ENCODE results near the gene MTHFR.
A peak's percentile ranks its signal among the peaks of the same experiment; 100 is the strongest.

MTHFR gene

DNA sequence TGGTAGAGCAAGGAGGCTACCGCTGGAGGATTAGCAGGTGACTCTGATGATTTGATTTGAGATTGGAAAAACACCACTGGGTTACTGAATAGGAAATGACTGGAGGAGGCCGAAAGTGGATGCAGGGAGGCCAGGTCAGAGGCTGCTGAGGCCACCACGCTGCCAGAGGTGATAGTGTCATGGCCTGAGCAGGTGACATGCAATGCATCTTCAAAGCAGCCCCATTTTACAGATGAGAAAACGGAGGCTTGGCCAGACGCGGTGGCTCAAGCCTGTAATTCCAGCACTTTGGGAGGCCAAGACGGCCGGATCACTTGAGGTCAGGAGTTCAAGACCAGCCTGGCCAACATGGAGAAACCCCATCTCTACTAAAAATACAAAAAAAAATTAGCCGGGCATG is 31.0 kb downstream of the MTHFR start:
- in situ Hi-C loops (cut with MboI; ENCODE audit: low sequenced_read_pairs) = no loop called here
- Histone ChIP-seq H3K4me3 (no peak overlapping the region), H3K36me3 (replicated peaks) (no peaks in the 10 kb centered on the region), H3K4me1 (no peaks in the 10 kb centered on the region), H3K27me3 (ENCODE audit: low read depth) (no peaks in the 10 kb centered on the region), H3K9me3 (no peaks in the 10 kb centered on the region)
- no peak for DNase-seq (ENCODE audit: low spot score in 2 of 2)

DNA sequence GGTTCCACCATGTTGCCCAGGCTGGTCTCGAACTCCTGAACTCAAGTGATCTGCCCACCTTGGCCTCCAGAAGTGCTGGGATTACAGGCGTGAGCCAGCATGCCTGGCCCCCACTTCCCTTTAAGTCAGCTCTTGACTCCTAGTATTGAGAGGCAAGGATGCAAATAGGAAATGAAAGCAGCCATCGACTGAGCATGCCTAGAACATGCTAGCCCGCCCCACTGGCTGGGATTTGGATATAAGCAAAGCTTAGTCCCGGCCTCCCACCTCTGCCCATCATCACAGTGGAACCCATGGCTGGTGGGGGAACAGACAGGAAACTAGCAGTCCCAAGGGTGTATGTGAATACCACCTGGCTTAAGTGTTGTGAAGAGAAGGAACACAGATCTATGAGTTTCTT is 33.3 kb downstream of the MTHFR start:
- Histone ChIP-seq H3K36me3 (replicated peaks) (no peaks in the 10 kb centered on the region), H3K27me3 (ENCODE audit: low read depth) (no peaks in the 10 kb centered on the region), H3K9me3 (no peaks in the 10 kb centered on the region), H3K4me3 (no peak overlapping the region), H3K4me1 (no peaks in the 10 kb centered on the region)
- in situ Hi-C loops (cut with MboI; ENCODE audit: low sequenced_read_pairs) = no loop called here
- no peak for DNase-seq (ENCODE audit: low spot score in 2 of 2)

DNA sequence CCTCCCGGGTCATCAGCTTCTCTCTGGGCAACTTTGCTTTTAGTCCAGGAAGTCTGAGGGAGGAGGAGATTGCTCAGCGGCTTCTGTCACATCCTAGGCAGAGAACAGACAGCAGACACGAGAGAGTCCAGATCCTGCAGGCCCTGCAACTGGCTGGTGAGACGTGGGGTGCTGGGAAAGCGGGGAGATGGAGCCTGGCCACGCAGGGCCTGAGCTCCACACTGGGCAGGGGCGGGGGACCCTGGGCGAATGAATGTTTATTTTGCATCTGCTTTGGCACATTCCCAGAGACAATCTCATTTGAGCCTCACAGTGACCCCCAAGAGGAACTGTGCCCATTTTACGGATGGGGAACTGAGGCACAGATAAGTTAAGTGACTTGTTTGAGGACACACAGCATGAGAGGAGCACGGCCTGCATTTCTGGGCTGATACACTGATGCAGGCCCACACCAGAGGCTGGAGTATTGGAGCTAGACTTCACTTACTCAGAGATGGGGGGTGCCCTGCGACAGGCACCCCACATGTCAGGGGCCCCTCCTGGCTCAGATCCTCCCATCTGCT is 34.2 kb downstream of the MTHFR start:
- Histone ChIP-seq H3K4me3 (no peak overlapping the region), H3K4me1 (no peaks in the 10 kb centered on the region), H3K36me3 (replicated peaks) (no peaks in the 10 kb centered on the region), H3K9me3 (no peaks in the 10 kb centered on the region), H3K27me3 (ENCODE audit: low read depth) (no peaks in the 10 kb centered on the region)
- in situ Hi-C loops (cut with MboI; ENCODE audit: low sequenced_read_pairs) = no loop called here
- no peak for DNase-seq (ENCODE audit: low spot score in 2 of 2)

DNA sequence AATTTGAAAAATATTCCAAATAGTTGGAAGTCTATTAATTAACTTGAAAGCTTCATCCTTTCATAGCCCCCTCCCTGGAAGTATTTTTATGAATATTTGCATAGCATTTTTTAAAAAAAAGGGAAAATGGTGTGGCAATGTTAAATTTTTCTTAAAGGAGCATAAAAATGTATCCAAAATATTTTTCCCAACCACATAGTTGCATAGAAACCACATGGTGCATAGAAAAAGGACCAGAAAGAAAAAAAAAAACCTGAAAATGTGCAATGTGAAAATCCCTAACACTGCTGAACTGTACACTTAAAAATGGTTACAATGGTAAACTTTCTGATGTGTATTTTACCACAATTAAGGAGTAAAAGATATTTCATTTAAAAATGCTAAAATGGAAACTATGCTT is 35.8 kb downstream of the MTHFR start:
- Histone ChIP-seq H3K4me1 (no peaks in the 10 kb centered on the region), H3K4me3 (no peak overlapping the region), H3K36me3 (replicated peaks) (no peaks in the 10 kb centered on the region), H3K27me3 (ENCODE audit: low read depth) (no peaks in the 10 kb centered on the region), H3K9me3 (no peaks in the 10 kb centered on the region)
- DNase-seq (ENCODE audit: low spot score in 2 of 2) = no peak
- in situ Hi-C loops (cut with MboI; ENCODE audit: low sequenced_read_pairs) = no loop called here

DNA sequence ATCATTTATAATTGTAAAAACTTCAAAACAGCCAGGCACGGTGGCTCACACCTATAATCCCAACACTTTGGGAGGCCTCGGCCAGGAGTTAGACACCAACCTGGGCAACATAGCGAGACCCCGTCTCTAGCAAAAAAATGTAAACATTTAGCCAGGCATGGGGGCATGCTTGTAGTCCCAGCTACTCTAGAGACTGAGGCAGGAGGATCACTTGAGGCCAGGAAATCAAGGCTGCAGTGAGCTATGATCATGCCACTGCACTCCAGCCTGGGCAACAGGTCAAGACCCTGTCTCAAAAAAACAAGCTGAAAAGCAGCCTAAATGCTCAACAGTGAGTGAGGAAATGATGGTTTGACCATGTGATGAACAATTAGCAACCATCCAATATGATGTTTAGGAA is 36.5 kb downstream of the MTHFR start:
- H3K4me3 ChIP-seq = no peak overlapping the region
- H3K9me3 ChIP-seq = no peaks in the 10 kb centered on the region
- no peaks in the 10 kb centered on the region for H3K27me3 ChIP-seq (ENCODE audit: low read depth)
- no peaks in the 10 kb centered on the region for H3K36me3 ChIP-seq (replicated peaks)
- H3K4me1 ChIP-seq = no peaks in the 10 kb centered on the region
- in situ Hi-C loops (cut with MboI; ENCODE audit: low sequenced_read_pairs) = no loop called here
- DNase-seq (ENCODE audit: low spot score in 2 of 2) = no peak

DNA sequence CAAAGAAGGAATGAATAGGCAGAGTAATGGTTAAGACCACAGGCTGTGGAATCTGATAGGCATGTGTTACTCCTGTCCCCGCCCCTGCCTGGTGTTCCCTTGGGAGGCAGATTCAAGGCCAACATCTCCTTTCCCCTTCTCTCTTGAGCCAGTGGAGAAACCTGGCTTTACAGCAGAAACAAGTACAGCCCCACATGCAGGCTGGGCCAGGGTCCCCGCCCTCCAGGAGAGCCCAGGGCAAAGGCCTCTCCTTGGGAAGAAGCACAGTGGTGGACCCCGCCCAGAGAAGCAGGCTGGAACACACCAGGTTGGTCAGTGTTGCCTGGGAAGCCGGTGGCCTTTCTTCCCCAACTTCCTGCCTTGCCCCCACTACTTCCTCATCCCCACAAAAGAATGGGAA is 36.9 kb downstream of the MTHFR start:
- in situ Hi-C loops (cut with MboI; ENCODE audit: low sequenced_read_pairs) = no loop called here
- peak in 1 of 2 experiments; percentile 37 for DNase-seq (ENCODE audit: low spot score in 2 of 2)

DNA sequence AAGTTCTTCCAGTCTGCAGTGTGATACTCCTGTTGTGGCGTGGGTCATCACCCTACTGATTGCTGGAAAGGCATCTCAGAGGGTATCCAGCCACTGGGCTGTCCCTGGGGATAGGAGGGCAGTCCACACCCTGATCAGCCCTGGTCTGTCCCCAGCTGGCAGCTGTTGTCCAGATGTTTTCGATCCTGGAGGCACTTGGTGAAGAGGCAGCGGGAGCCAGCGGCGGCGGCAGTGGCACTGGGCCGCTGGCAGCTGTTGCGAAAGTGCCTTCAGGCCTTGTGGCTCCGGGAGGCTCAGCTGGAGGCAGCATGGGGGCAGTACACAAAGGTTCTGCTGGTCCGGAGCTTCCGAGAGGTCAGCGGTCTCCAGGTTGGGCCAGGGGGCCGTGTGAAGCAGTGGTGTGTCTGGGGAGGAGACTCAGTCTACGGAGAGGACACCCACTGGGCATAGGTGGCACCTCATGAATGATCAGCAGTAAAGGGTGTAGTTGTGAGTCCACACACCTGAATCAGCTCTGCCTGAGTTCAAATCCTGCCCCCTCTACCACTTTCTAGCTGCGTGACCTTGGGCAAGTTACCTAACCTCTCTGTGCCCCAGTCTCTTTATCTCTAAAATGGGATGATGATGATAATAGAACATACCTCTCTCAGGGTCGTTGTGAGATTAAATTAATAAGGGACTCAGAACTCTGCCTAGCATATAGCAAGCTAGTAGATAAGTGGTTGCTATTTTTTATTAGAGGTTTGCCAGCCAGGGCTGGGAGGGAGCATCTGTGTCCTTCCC is 37.7 kb downstream of the MTHFR start:
- Histone ChIP-seq H3K36me3 (replicated peaks) (no peaks in the 10 kb centered on the region), H3K9me3 (no peaks in the 10 kb centered on the region), H3K4me3 (no peak overlapping the region), H3K4me1 (no peaks in the 10 kb centered on the region), H3K27me3 (ENCODE audit: low read depth) (no peaks in the 10 kb centered on the region)
- no peak for DNase-seq (ENCODE audit: low spot score in 2 of 2)
- in situ Hi-C loops (cut with MboI; ENCODE audit: low sequenced_read_pairs) = no loop called here

More for the DNA sequence above, 36.9 kb downstream of the MTHFR start:
- Histone ChIP-seq H3K4me3 (no peak overlapping the region), H3K9me3 (no peaks in the 10 kb centered on the region), H3K36me3 (replicated peaks) (no peaks in the 10 kb centered on the region), H3K4me1 (no peaks in the 10 kb centered on the region), H3K27me3 (ENCODE audit: low read depth) (no peaks in the 10 kb centered on the region)

DNA sequence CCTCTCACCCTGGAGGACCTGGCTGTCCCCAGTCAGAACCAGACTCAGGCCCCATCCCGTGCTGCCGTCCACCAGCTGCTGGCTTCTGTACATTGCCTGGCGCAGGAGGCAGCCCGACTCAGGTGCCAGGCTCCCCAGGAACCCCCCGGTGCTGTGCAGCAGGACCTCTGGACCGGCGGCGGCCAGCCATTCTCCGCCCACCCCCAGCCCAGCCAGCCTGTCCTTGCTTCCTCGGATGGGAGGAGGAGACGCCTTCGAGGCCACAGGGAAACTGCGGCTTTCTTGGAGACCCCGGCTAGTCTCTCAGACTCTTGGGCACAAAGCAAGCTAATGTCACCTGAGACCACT is 39.4 kb downstream of the MTHFR start:
- in situ Hi-C loops (cut with MboI; ENCODE audit: low sequenced_read_pairs) = no loop called here
- Histone ChIP-seq H3K4me1 (peaks cover 8% of the 10 kb centered on the region; the same call in 1 of the 2 replicates), H3K9me3 (no peaks in the 10 kb centered on the region), H3K27me3 (ENCODE audit: low read depth) (0 out of 2 replicates have a peak, but pooled peaks cover 3% of the 10 kb centered on the region), H3K36me3 (replicated peaks) (no peaks in the 10 kb centered on the region), H3K4me3 (no peak overlapping the region)
- DNase-seq (ENCODE audit: low spot score in 2 of 2) = no peak

DNA sequence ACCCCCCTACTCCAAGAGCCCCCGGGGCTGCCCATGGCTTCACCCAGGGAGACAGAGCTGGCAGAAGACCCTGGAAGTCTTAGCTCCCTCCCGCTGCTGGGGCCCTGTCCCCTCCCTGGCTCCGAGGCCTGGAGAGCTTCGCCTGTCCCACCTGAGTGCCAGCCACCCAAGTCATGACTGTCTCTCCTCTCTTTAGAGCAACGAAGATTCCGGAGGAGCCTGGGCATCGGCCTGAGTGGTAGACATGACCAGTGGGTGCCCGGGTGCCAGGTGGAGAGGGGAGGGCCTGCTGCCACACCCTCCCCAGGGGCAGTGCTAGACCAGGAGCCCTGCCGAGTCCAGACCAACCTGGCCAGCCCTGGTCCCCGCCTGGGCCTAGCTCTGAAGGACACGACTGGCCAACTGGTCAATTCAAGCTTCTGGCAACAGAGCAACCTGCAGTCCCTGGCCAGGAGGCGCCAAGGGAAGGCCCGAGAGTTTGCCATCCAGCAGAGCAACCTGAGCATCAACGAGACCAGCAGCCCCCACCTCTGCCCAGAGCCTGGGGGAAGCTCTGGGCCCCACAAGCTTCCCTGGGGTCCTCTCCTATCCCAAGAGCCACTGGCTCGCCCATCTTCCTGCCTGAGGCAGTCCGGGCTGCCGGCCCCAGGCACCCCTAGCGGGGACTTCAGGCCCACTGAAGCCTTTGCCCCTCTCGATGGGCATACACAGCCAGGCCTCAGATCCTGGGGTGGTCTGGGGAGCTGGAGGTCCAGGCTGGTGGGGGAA is 39.9 kb downstream of the MTHFR start:
- no peak for DNase-seq (ENCODE audit: low spot score in 2 of 2)
- Histone ChIP-seq H3K36me3 (replicated peaks) (no peaks in the 10 kb centered on the region), H3K9me3 (no peaks in the 10 kb centered on the region), H3K4me3 (no peak overlapping the region), H3K27me3 (ENCODE audit: low read depth) (0 out of 2 replicates have a peak, but pooled peaks cover 3% of the 10 kb centered on the region), H3K4me1 (peaks cover 8% of the 10 kb centered on the region; the same call in 1 of the 2 replicates)
- in situ Hi-C loops (cut with MboI; ENCODE audit: low sequenced_read_pairs) = no loop called here

DNA sequence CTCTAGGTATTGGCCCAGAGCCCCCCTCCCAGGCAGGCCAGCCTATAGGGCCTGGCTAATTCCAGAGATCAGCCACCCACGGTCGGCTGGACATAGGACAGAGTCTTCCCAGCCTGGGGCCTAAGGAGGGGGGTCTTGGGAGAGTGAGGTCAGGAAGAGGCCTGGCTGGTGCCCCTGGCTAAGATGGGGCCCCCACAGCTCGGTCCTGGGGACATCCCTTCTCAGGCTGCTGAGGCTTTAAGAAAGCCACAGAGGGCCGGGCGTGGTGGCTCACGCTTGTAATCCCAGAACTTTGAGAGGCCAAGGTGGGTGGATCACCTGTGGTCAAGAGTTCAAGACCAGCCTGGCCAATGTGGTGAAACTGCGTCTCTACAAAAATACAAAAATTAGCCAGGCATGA is 41.2 kb downstream of the MTHFR start:
- in situ Hi-C loops (cut with MboI; ENCODE audit: low sequenced_read_pairs) = no loop called here
- Histone ChIP-seq H3K9me3 (no peaks in the 10 kb centered on the region), H3K4me3 (no peak overlapping the region), H3K36me3 (replicated peaks) (no peaks in the 10 kb centered on the region), H3K27me3 (ENCODE audit: low read depth) (0 out of 2 replicates have a peak, but pooled peaks cover 3% of the 10 kb centered on the region), H3K4me1 (peaks cover 8% of the 10 kb centered on the region; the same call in 1 of the 2 replicates)
- DNase-seq (ENCODE audit: low spot score in 2 of 2) = no peak

DNA sequence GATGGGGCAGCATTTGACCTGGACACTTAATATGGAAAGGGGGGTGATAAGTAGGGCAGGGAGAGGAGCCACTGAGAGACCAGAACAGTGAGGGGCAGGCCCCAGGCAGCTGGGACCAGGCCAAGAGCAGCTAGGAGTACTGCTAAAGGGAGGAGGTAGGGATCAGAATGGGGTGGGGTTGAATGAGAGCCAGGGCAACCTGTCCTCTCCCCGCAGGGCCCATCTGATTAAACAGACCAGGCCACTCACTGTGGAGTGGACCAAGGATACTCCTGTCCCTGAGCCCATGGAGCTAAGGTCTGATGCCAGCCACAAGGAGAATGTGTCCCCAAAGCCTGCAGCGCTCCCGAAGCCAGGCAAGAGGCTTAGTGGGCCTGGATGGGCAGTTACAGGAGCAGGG is 41.6 kb downstream of the MTHFR start:
- no peaks in the 10 kb centered on the region for H3K9me3 ChIP-seq
- peaks cover 8% of the 10 kb centered on the region; the same call in 1 of the 2 replicates for H3K4me1 ChIP-seq
- no peak for DNase-seq (ENCODE audit: low spot score in 2 of 2)
- no peak overlapping the region for H3K4me3 ChIP-seq
- in situ Hi-C loops (cut with MboI; ENCODE audit: low sequenced_read_pairs) = no loop called here
- no peaks in the 10 kb centered on the region for H3K36me3 ChIP-seq (replicated peaks)
- 0 out of 2 replicates have a peak, but pooled peaks cover 3% of the 10 kb centered on the region for H3K27me3 ChIP-seq (ENCODE audit: low read depth)

DNA sequence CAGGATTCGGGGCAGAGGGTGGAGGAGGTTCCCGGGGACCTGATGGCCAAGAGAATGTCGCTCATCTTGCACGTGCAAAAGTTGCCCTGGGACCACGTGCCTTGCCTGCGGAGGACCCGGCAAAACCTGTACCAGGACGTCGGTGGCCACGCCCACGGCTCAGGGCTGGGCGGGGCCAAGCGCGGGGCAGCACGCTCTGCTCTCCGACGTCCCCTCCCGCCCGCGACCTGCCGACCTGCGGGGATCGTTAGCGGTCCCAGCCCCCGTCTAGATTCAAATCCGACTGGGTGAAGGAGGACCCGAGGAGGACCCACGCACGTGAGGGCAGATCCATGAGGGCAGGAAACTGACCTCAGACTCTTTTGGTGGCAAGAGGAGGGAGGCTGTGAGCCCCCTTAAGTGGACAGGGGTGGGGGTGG is 43.8 kb downstream of the MTHFR start, which contains the start of gene C1orf167:
TSS of gene C1orf167 (plus strand) at position 206 of the 419 bp plus-strand sequence. CDS start 2,208 bp downstream, outside the sequence.
- DNase-seq (ENCODE audit: low spot score in 2 of 2) = peak in 1 of 2 experiments; percentile 74
- peaks cover 8% of the 10 kb centered on the region; the same call in 1 of the 2 replicates for H3K4me1 ChIP-seq
- 0 out of 2 replicates have a peak within 1 kb of the TSS, but pooled peaks have one; percentile 5 for H3K4me3 ChIP-seq

DNA sequence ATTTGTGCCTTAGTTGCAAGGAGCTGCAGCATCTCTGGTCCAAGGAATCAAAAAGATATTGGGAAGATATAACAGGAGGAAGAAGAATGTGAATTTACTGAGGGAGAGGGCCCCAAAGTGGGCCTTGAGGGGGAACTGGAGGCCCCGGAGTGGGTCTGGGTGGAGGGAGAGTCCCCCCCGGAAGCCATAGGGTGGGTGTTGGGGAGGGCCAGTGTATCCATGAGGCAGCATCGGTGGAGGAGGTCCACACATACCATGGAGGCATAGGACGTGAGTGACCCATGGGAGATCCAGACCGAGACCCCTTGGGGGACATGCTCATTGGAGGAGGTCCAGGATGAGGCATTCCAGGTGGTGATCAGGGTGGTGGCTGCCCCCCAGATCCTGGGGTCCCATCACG is 44.5 kb downstream of the MTHFR start:
- in situ Hi-C loops (cut with MboI; ENCODE audit: low sequenced_read_pairs) = no loop called here
- no peaks in the 10 kb centered on the region for H3K9me3 ChIP-seq

More for the DNA sequence above, 43.8 kb downstream of the MTHFR start, which contains the start of gene C1orf167:
- Histone ChIP-seq H3K36me3 (replicated peaks) (no peaks in the 10 kb centered on the region), H3K27me3 (ENCODE audit: low read depth) (0 out of 2 replicates have a peak, but pooled peaks cover 3% of the 10 kb centered on the region), H3K9me3 (no peaks in the 10 kb centered on the region)
- in situ Hi-C loops (cut with MboI; ENCODE audit: low sequenced_read_pairs) = no loop called here

More for the DNA sequence above, 44.5 kb downstream of the MTHFR start:
- no peak overlapping the region for H3K4me3 ChIP-seq
- no peaks in the 10 kb centered on the region for H3K36me3 ChIP-seq (replicated peaks)
- H3K27me3 ChIP-seq (ENCODE audit: low read depth) = 0 out of 2 replicates have a peak, but pooled peaks cover 3% of the 10 kb centered on the region
- peaks cover 8% of the 10 kb centered on the region; the same call in 1 of the 2 replicates for H3K4me1 ChIP-seq
- no peak for DNase-seq (ENCODE audit: low spot score in 2 of 2)

Data from HAP-1 (cell line).